NCI-H2196 treated with DMSO at 0.1 percent for 48 hours (cell line): ENCODE data around the gene ZBTB7C.

Source experiments
- DNase-seq: peaks from one replicate; lab custom pipeline; 2025; ENCODE audit not compliant: unreplicated experiment; lab: John Stamatoyannopoulos, UW

ZBTB7C gene

GRCh38 chr18:48418539-48419276 is 9.5 kb upstream of the ZBTB7C start:
- DNase-seq: peak; percentile 34

- DNase-seq: no peak
Observed at GRCh38 chr18:48417985-48418384, 8.8 kb upstream of the ZBTB7C start.

GRCh38 chr18:48413342-48413741 is 4.2 kb upstream of the ZBTB7C start:
- no peak for DNase-seq

- DNase-seq: peak; percentile 15
Observed at GRCh38 chr18:48412339-48412929, 3.3 kb upstream of the ZBTB7C start.

GRCh38 chr18:48410095-48410920 is 1.1 kb upstream of the ZBTB7C start:
- peak; percentile 72 for DNase-seq

DNA sequence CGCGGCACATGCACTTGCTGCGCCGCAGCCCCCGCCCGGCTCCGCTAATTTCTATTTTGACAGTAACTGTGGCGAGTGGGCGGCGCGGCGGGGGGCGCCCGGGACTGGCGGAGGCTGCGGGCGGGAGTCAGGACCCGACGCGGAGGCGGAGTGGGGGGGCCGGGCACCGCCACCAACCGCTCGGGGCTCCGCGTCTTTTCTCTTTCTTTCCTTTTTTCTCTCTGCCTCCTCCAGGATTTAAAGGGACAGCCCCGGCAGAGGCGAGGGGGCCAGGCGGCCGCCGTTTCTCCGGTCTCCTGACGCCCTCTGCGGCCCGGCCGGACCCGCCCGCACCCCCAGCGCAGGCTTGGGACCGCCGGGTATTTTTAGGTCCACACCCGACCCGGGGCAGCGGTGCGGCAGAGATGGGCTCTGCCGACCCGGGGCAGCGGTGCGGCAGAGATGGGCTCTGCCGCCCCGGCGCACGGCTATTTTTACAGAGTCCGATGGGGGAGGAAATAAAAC is 460 bp upstream of the ZBTB7C start:
- DNase-seq: no peak

GRCh38 chr18:48408111-48408726 is 964 bp downstream of the ZBTB7C start:
- no peak for DNase-seq

DNA sequence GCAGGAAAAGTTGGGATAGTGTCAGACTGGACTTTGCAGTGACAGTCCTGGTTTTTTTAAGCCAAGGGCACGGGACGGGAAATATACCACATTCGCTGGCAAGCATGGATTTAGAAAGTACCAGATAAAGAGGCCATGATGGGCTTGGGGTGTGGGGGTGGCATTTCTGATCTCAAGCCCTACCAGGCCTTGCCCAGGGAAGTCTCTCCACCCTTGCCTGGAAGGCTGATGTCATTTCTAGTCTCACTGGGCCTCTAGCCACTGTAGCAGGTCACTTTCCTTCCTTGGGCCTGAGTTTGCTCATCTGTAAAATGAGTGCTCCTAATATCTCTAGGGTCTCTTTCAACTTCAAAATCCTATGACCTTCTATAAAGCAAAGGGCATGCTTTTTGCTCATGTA is 1.8 kb downstream of the ZBTB7C start:
- DNase-seq: no peak

DNA sequence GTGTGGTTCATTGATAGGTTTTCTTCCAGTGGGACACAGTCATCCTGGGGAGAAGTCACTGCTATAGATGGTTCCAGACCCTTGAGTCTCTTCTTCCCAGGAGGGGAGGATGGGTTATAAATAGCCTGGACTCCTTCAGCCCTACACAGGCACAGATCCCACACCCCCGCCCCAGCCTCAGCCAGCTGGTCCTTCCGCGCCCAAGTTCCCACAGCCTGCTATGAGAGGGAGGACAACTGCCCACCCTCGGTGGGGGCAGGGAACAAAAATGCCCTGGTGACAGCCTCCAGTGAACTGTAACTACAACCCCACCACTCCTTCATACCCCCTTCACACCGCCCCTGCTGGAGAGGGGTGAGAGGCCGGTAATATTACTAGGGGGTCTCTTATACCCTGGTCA is 3.2 kb downstream of the ZBTB7C start:
- no peak for DNase-seq

- DNase-seq: no peak
Observed at GRCh38 chr18:48404716-48405507, 4.3 kb downstream of the ZBTB7C start.

- no peak for DNase-seq
Observed at GRCh38 chr18:48402953-48403352, 6.2 kb downstream of the ZBTB7C start.

DNA sequence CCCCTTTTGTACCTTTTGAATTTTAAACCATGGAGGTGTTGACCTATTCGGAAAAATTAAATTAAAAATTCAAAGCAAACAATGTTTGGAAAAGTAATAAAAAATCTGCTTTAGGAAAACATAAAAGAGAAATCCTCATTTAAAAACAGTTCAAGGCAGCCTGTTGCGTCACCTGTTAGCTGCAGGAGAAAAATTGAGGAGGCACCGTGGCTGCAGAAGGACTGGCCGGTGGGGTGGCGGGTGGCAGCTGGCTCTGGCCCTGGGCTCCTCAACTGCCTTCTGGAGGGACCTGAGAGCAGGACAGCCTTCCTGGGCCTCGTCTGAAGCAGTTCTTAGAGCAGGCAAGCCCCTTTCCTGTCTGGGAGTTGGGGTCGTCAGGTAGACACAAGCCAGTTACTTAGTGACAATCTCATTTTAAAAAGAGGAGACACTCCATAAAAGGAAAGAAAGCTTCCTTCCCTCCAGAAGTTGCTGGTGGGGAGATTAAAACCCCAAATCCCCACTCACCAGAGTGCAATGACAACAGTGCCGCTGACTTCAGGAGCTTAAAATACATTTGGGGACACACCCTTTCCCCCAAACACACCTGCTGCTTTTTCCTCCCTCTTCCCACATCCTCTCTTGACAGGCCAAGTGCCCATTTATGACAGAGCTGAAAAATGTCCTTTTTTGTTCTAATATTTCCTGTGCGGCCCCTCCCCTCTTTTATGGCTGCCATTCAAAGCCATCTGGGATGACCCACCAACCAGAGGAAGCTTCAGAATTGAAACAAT is 9.7 kb downstream of the ZBTB7C start:
- DNase-seq: no peak

DNA sequence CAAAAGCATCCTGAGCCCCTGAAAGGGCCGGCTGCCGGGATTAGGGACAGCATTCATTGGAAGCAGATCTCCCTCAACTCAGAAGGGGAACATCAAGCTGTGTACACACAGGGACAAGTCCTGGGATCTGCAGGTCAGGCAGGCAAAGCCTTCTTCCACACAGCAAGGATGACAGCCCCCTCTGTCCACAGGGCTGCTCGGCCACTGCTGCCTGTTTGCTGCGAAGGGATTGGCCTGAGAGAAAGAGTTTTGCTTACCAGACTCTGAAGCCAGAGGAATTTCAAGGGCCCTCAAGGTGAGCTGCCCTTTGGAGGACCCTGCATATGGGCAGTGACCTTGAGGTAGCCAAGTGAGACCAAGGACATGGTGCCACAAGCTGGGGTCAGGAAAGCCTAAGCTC is 11.1 kb downstream of the ZBTB7C start:
- no peak for DNase-seq

DNA sequence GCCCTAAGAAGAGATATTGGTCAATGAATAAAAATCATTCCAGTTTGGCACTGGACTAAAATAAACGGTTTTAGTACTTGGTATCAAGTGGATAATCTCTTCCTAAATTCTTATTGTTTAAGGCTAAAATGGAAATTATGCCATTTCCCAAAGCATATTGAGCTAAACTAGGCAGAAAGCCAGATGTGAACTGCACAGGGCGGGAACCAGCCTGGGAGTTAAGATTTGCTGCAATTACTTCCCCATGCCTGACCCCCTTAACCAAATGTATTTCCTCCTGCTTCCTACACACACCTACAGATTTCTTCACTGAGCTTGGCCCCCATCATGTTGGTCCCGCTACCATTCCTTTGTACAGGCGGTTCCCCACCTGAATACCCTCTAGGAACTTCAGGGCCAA is 12.2 kb downstream of the ZBTB7C start:
- no peak for DNase-seq

- DNase-seq: no peak
Observed at GRCh38 chr18:48396561-48396960, 12.6 kb downstream of the ZBTB7C start.

GRCh38 chr18:48395646-48396045 is 13.5 kb downstream of the ZBTB7C start:
- DNase-seq: no peak

DNA sequence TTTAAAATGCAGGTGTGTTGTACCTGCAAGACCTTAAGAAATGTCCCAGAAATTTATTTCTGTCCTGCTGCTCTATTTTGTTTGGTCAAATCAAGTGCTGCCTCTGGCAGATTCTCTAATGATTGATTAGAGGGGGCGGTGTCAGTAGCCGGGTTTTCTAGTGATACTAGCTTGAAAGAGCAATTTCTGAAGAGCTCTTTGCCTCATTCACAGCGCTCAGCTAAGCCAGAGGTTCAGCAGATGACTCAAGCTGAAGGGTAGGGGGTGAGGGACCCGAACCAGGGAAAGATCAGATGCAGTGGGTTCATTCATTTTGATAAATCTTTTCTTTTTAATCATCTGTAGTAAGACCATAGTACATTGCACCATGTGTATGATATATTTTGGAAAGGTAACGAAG is 15.0 kb downstream of the ZBTB7C start:
- DNase-seq: no peak

DNA sequence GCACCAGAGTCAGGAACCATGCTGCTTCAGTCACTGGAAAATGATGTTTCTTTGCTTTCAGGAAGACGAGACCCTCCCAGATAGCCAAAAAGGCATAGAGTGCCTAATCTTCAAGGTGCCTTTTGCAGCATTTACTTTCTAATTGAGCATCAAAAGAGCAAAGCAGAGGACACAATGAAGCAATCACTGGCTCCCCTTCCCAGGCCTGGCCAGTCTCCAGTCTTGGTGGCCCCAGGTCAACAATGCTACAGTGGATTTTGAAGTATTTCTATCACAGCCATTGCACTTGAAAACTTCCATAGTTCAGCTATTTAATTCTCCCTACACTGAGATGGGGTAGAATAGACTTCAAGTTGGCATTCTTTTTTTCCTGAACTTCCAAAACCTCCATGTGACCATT is 15.4 kb downstream of the ZBTB7C start:
- no peak for DNase-seq

GRCh38 chr18:48393170-48393569 is 16.0 kb downstream of the ZBTB7C start:
- DNase-seq: no peak

DNA sequence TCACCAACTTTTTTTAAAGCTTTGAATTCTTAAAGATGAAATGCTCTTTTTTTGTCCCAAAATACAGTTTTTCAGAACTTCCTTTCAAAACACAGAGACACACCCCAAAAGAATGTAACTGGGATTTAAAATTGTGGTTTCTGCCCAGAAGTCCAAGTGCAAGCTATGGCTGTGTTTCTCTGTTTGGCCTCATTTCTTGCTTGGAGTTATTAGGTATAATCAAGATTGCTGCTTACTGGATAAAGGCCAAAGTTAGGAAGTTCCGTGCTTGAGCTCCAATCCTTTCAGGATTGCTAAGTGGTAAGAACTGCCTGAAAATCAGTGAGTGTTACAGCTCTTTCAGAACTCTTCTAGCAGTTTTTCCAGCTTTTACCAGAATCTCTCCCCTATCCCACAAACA is 16.9 kb downstream of the ZBTB7C start:
- no peak for DNase-seq
